NB4 (cell line): ENCODE results near the gene CCDC85C.

Source experiments
- DNase-seq: peaks from one replicate; pipeline ENCODE4 v3.0.0; 2010; ENCODE audit warnings: low read depth
- H3K4me3 ChIP-seq: one replicate; pipeline ENCODE4 v1.5.1; 2011; ENCODE audit warnings: mild to moderate bottlenecking, low read depth, low read length, moderate library complexity
- CTCF ChIP-seq: IDR thresholded peaks from one replicate; pipeline ENCODE4 v1.5.1; 2012; ENCODE audit warnings: low read depth, low read length
- MAX ChIP-seq: IDR thresholded peaks from 2 replicates; pipeline ENCODE4 v1.6.1; 2011; ENCODE audit warnings: low read depth, low read length
- MYC ChIP-seq: IDR thresholded peaks from 2 replicates; pipeline ENCODE4 v1.6.1; 2011; ENCODE audit warnings: low read depth, low read length
- POLR2A ChIP-seq: IDR thresholded peaks from 2 replicates; pipeline ENCODE4 v1.6.1; 2011; ENCODE audit warnings: mild to moderate bottlenecking; ENCODE audit not compliant: insufficient read length; ENCODE audit errors: extremely low read depth

The CCDC85C gene

GRCh38 chr14:99592394-99592793, 11.6 kb downstream of the CCDC85C start:
- no peak for DNase-seq
- TF ChIP-seq MYC (no peak), CTCF (no peak), MAX (no peak), POLR2A (no peak)
- no peak overlapping the region for H3K4me3 ChIP-seq

GRCh38 chr14:99590746-99591555, 13.1 kb downstream of the CCDC85C start:
- H3K4me3 ChIP-seq: no peak overlapping the region
- TF ChIP-seq POLR2A (no peak), MAX (no peak), MYC (no peak), CTCF (no peak)
- DNase-seq: peak; percentile 52

- no peak overlapping the region for H3K4me3 ChIP-seq
- TF ChIP-seq POLR2A (no peak), CTCF (no peak), MAX (no peak), MYC (no peak)
- DNase-seq: no peak
Measured at GRCh38 chr14:99589651-99590530, 14.1 kb downstream of the CCDC85C start.

- no peak for TF ChIP-seq POLR2A
- TF ChIP-seq MYC: no peak
- TF ChIP-seq CTCF: no peak
- TF ChIP-seq MAX: no peak
- H3K4me3 ChIP-seq: no peak overlapping the region
- DNase-seq: peak; percentile 48
Measured at GRCh38 chr14:99589031-99589441, 15.0 kb downstream of the CCDC85C start.

- TF ChIP-seq MYC (no peak), CTCF (no peak), MAX (no peak), POLR2A (no peak)
- no peak for DNase-seq
- H3K4me3 ChIP-seq: no peak overlapping the region
Measured at GRCh38 chr14:99587460-99588278, 16.3 kb downstream of the CCDC85C start.
